ENCODE measurements around the gene DNAJC16. TPM values are rescaled to one million over a fixed set of nuclear protein-coding genes. Genes with fewer than 3 reads are reported as not detected.
"Not testable (repeated sequence)": the region's sequence is repeated elsewhere in the genome, so short reads cannot be mapped to it uniquely, and the experiment has no call there.

The DNAJC16 gene
- polyA plus RNA-seq, 1 experiment: 18.4 TPM

DNA sequence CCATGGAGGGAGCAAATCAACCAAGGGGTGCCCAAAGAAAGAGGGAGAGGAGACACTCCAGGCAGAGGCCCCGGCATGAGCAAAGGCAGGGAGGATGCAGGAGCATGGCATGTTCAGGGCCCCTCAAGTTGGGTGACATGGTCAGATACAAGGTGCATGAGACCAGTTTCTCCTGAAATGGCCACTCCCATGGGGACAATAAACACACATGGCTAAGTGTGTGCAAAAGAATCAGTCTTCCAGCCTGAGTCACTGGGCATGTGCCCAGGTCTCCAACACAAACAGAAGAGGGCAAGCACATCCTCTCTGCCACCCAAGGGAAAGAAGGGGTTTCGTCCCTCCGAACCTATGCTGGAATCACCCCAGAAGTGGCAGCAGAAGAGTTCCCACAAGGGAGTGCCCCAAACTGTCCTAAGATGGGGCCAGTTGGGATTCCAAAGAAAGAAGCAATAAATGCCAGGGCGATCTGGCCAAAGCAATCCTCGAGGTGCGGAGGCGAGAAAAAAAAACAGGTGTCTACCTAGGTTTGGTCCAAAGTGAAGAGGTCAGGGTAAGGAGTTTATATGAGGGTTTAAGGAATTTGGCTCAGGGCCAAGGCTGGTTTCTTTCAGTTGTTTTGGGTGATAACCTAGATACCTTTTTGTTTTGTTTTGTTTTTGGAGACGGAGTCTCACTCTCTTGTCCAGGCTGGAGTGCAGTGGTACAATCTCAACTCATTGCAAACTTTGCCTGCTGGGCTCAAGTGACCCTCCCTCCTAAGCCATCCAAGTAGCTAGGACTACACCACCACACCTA is 15.8 kb upstream of the DNAJC16 start:
- DNase-seq (ENCODE audit: low read depth, low spot score): no peak
- ChIA-PET POLR2A (no interaction called here), CTCF (no interaction called here)
- Histone ChIP-seq H3K4me3 (ENCODE audit: low read depth, low read length) (no peak overlapping the region), H3K27me3 (ENCODE audit: control insufficient read depth, insufficient read depth, low read length) (no peaks in the 10 kb centered on the region), H3K27ac (ENCODE audit: low read depth, low read length) (no peak overlapping the region), H3K9me3 (ENCODE audit: control insufficient read depth, insufficient read depth, low read length) (no peaks in the 10 kb centered on the region)
- TF ChIP-seq, protein P1, sequence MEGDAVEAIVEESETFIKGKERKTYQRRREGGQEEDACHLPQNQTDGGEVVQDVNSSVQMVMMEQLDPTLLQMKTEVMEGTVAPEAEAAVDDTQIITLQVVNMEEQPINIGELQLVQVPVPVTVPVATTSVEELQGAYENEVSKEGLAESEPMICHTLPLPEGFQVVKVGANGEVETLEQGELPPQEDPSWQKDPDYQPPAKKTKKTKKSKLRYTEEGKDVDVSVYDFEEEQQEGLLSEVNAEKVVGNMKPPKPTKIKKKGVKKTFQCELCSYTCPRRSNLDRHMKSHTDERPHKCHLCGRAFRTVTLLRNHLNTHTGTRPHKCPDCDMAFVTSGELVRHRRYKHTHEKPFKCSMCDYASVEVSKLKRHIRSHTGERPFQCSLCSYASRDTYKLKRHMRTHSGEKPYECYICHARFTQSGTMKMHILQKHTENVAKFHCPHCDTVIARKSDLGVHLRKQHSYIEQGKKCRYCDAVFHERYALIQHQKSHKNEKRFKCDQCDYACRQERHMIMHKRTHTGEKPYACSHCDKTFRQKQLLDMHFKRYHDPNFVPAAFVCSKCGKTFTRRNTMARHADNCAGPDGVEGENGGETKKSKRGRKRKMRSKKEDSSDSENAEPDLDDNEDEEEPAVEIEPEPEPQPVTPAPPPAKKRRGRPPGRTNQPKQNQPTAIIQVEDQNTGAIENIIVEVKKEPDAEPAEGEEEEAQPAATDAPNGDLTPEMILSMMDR (IDR thresholded peaks at IDR 0.05; ENCODE audit: low read depth, low read length): no peak

DNA sequence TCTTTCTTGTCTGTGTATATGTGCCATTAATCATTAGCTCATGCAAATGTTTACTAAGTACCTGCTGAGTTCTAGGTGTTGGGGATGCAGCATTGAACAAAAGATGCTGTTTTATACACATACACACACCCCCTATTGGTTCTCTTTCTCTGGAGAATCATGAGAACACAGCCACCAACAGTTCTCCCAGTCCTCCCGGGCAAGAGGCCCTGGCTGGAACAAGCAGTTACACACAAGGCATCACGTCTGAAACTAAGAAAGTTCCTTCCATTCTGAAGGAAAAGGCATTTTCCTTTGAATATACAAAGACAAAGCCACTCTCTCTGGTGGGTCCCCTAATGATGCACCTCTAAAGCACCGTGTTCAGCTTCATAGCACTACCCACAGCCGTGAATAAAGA is 13.5 kb upstream of the DNAJC16 start:
- Histone ChIP-seq H3K27ac (ENCODE audit: low read depth, low read length) (no peak overlapping the region), H3K27me3 (ENCODE audit: control insufficient read depth, insufficient read depth, low read length) (no peaks in the 10 kb centered on the region), H3K9me3 (ENCODE audit: control insufficient read depth, insufficient read depth, low read length) (no peaks in the 10 kb centered on the region), H3K4me3 (ENCODE audit: low read depth, low read length) (no peak overlapping the region)
- TF ChIP-seq, protein P1 (IDR thresholded peaks at IDR 0.05; ENCODE audit: low read depth, low read length): no peak
- ChIA-PET POLR2A (no interaction called here), CTCF (interaction anchor here (1.0 kb wide), 1 partner anchor 11 kb away, joined by 4 read pairs; no protein-coding TSS in a partner anchor)
- DNase-seq (ENCODE audit: low read depth, low spot score): no peak

DNA sequence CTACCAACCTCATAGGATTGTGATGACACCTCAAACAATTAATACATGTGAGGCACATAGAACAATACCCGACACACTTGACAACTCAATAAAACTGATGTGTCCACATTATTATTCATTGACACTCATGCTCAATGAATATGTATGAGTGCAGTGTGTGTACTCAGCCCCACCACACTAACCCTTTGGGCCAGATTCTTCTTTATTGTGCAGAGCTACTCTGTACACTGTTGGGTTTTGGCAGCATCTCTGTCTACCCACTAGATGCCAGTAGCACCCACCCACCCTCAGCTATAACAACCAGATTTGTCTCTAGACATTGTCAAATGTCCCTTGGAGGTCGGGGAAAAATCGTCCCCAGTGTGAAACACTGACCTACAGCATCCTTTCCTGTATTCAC is 12.7 kb upstream of the DNAJC16 start:
- CTCF ChIA-PET: interaction anchor here (1.0 to 1.5 kb wide), 3 partner anchors 12 to 190 kb away, joined by 3 to 7 read pairs (median 4); no protein-coding TSS in a partner anchor
- H3K4me3 ChIP-seq (ENCODE audit: low read depth, low read length): no peak overlapping the region
- no peaks in the 10 kb centered on the region for H3K9me3 ChIP-seq (ENCODE audit: control insufficient read depth, insufficient read depth, low read length)
- TF ChIP-seq, protein P1 (IDR thresholded peaks at IDR 0.05; ENCODE audit: low read depth, low read length): no peak
- H3K27ac ChIP-seq (ENCODE audit: low read depth, low read length): no peak overlapping the region
- DNase-seq (ENCODE audit: low read depth, low spot score): no peak
- POLR2A ChIA-PET: no interaction called here
- no peaks in the 10 kb centered on the region for H3K27me3 ChIP-seq (ENCODE audit: control insufficient read depth, insufficient read depth, low read length)

DNA sequence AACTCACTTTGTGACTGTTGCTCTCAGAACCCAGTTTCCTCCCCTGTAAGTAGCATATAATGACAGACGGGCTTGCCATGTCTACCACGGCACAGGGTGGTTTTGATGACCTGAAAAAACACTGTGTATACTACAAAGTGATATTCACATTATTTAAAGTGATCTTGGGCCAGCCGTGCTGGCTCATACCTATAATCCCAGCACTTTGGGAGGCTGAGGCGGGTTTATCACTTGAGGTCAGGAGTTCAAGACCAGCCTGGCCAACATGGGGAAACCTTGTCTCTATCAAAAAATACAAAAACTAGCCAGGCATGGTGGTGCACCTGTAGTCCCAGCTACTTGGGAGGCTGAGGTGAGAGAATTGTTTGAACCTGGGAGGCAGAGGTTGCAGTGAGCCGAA is 12.1 kb upstream of the DNAJC16 start:
- POLR2A ChIA-PET; H3K27ac ChIP-seq (ENCODE audit: low read depth, low read length); H3K9me3 ChIP-seq (ENCODE audit: control insufficient read depth, insufficient read depth, low read length); H3K4me3 ChIP-seq (ENCODE audit: low read depth, low read length); DNase-seq (ENCODE audit: low read depth, low spot score); H3K27me3 ChIP-seq (ENCODE audit: control insufficient read depth, insufficient read depth, low read length): not testable (repeated sequence)
- CTCF ChIA-PET: interaction anchor here (0.5 to 1.5 kb wide), 4 partner anchors 21 to 191 kb away, joined by 3 to 7 read pairs (median 4); no protein-coding TSS in a partner anchor

GRCh38 chr1:15515022-15515663 is 11.5 kb upstream of the DNAJC16 start:
- DNase-seq (ENCODE audit: low read depth, low spot score): no peak
- Histone ChIP-seq H3K9me3 (ENCODE audit: control insufficient read depth, insufficient read depth, low read length) (no peaks in the 10 kb centered on the region), H3K27me3 (ENCODE audit: control insufficient read depth, insufficient read depth, low read length) (no peaks in the 10 kb centered on the region), H3K4me3 (ENCODE audit: low read depth, low read length) (no peak overlapping the region), H3K27ac (ENCODE audit: low read depth, low read length) (no peak overlapping the region)
- POLR2A ChIA-PET: no interaction called here
- CTCF ChIA-PET: interaction anchor here (1.1 to 1.5 kb wide), 3 partner anchors 21 to 191 kb away, joined by 3 to 7 read pairs (median 4); no protein-coding TSS in a partner anchor
- TF ChIP-seq, protein P1 (IDR thresholded peaks at IDR 0.05; ENCODE audit: low read depth, low read length): no peak

All from AG04450 (cell line).